Measurements from ENCODE around the gene GHR.

- TF ChIP-seq TAF1 (IDR thresholded peaks at IDR 0.05; ENCODE audit: low read depth, low read length) (no peak), POLR2A (IDR thresholded peaks at IDR 0.05; ENCODE audit: control extremely low read depth in 1 of 2, low read depth in 2 of 2, low read length in 2 of 2) (no peak), GABPA (IDR thresholded peaks at IDR 0.05; ENCODE audit: borderline replicate concordance, insufficient read depth, low read length) (no peak), TCF12 (IDR thresholded peaks at IDR 0.05; ENCODE audit: low read depth, low read length) (no peak)
Observed at GRCh38 chr5:42629284-42629683, 206.0 kb downstream of the GHR start.

Measured in H1 (cell line).